ENCODE results near the gene OR5V1. TPM values are rescaled to one million over a fixed set of nuclear protein-coding genes. Genes with fewer than 3 reads are reported as not detected.

Gene OR5V1
- total RNA-seq, 1 experiment from 2014 or later, result not detected

GRCh38 chr6:29332676-29333075 lies 36.0 kb downstream of the OR5V1 start:
- no peaks in the 10 kb centered on the region for H3K36me3 ChIP-seq (ENCODE audit: control insufficient read depth in 1 of 2, insufficient read depth in 2 of 2, low read length in 2 of 2)
- H3K27ac ChIP-seq (ENCODE audit: low read depth, low read length), result no peak overlapping the region
- H3K9ac ChIP-seq (ENCODE audit: low read length), result no peak overlapping the region
- no peak overlapping the region for H3K4me3 ChIP-seq (replicated peaks in 1 of 2; ENCODE audit: low read depth in 1 of 2, low read length in 2 of 2)
- TF ChIP-seq TCF7L2 (IDR thresholded peaks at IDR 0.05; ENCODE audit: borderline replicate concordance, extremely low read depth, insufficient read depth, insufficient read length) (no peak), EZH2phosphoT487 (IDR thresholded peaks at IDR 0.05; ENCODE audit: borderline replicate concordance) (no peak), SRF (IDR thresholded peaks at IDR 0.05; ENCODE audit: low read depth) (no peak), RAD21 (IDR thresholded peaks at IDR 0.05; ENCODE audit: low read depth) (no peak), ELF1 (IDR thresholded peaks at IDR 0.05; ENCODE audit: borderline replicate concordance, low read depth) (no peak), EZH2 (IDR thresholded peaks at IDR 0.05) (no peak), JUND (IDR thresholded peaks at IDR 0.05) (no peak), SP1 (IDR thresholded peaks at IDR 0.05; ENCODE audit: low read depth) (no peak), ZBTB33 (IDR thresholded peaks at IDR 0.05; ENCODE audit: extremely low read depth, insufficient replicate concordance, low read length) (no peak), ZNF274 (IDR thresholded peaks at IDR 0.05; ENCODE audit: low read depth, low read length) (no peak), MAX (IDR thresholded peaks at IDR 0.05) (no peak), SIN3A (IDR thresholded peaks at IDR 0.05; ENCODE audit: low read depth) (no peak), EGR1 (IDR thresholded peaks at IDR 0.05; ENCODE audit: low read depth) (no peak), ATF3 (IDR thresholded peaks at IDR 0.05) (no peak), FOSL1 (IDR thresholded peaks at IDR 0.05; ENCODE audit: low read depth) (no peak), REST (IDR thresholded peaks at IDR 0.05; ENCODE audit: low read depth) (no peak)
- CTCF ChIA-PET, result interaction anchor here (1.7 kb wide), 1 partner anchor 318 kb away, joined by 3 read pairs; no protein-coding TSS in a partner anchor
- DNase-seq (ENCODE audit: low read depth, low spot score) (no peak), ATAC-seq (no peak)
- H2AFZ ChIP-seq (ENCODE audit: low read depth, low read length, poor library complexity, severe bottlenecking), result peak overlapping the region; percentile 46
- H3K79me2 ChIP-seq (ENCODE audit: insufficient read depth, low read length), result no peaks in the 10 kb centered on the region
- no peaks in the 10 kb centered on the region for H3K27me3 ChIP-seq (ENCODE audit: insufficient read depth, low read length)
- RAD21 ChIA-PET (ENCODE audit: low non-redundant PET in 1 of 2, low total read pairs in 2 of 2, uncharacterized antibody in 2 of 2, unreplicated experiment in 2 of 2), result no interaction called here
- 0 out of 2 replicates have a peak, but pooled peaks cover 5% of the 10 kb centered on the region for H3K9me2 ChIP-seq (ENCODE audit: insufficient read depth)
- POLR2A ChIA-PET, result no interaction called here
- H4K20me1 ChIP-seq (ENCODE audit: insufficient read depth), result no peaks in the 10 kb centered on the region
- no peak overlapping the region for H3K4me2 ChIP-seq (ENCODE audit: low read length)
- intact Hi-C loops (cut with micrococcal nuclease), result no loop called here
- H3K4me1 ChIP-seq (ENCODE audit: control insufficient read depth in 1 of 2, insufficient read depth in 2 of 2, low read length in 2 of 2), result peaks cover 0 to 11% of the 10 kb centered on the region in 2 experiments; a peak in 2 of 4 replicates
- BruUV-seq (replicated peaks), result no TSS peak
- H3K9me3 ChIP-seq (ENCODE audit: control insufficient read depth in 1 of 2, insufficient read depth in 1 of 2, low read depth in 1 of 2, low read length in 2 of 2), result no peaks in the 10 kb centered on the region

Measured in HCT116 (cell line).